Measurements from ENCODE around the gene GDF15. TPM values are rescaled to one million over a fixed set of nuclear protein-coding genes. Genes with fewer than 3 reads are reported as not detected.

The GDF15 gene
- polyA plus RNA-seq, 1 donor (not counting 4 experiments of a cell fraction or from before 2014, with no cell fraction given): 0.31 TPM

- dilution Hi-C loops (cut with MboI; ENCODE audit: extremely low pct_ligation_motif_present, low sequenced_read_pairs): no loop called here
- FAIRE-seq (no peak), DNase-seq (ENCODE audit: low read depth, low spot score) (no peak)
- Histone ChIP-seq H3K4me1 (ENCODE audit: control insufficient read depth, extremely low read depth, insufficient read depth, low read length) (peaks cover 3% of the 10 kb centered on the region), H3K79me2 (ENCODE audit: control insufficient read depth, insufficient read depth, low read length) (peaks cover 4% of the 10 kb centered on the region), H3K27ac (ENCODE audit: control insufficient read depth, insufficient read depth, low read length) (no peak overlapping the region), H3K9me1 (ENCODE audit: control insufficient read depth, extremely low read depth, insufficient read depth, low read length) (no peaks in the 10 kb centered on the region), H2AFZ (ENCODE audit: control insufficient read depth, low read length) (no peak overlapping the region), H3K4me2 (ENCODE audit: control insufficient read depth, extremely low read depth, insufficient read depth, low read depth, low read length) (no peak overlapping the region), H4K20me1 (ENCODE audit: control insufficient read depth, extremely low read depth, insufficient read depth, low read length) (peaks cover 9% of the 10 kb centered on the region), H3K27me3 (ENCODE audit: control insufficient read depth, extremely low read depth, insufficient read depth, low read length) (no peaks in the 10 kb centered on the region), H3K4me3 (ENCODE audit: control insufficient read depth in 2 of 3, extremely low read depth in 1 of 3, insufficient read depth in 2 of 3, low read depth in 1 of 3, low read length in 3 of 3) (no peak overlapping the region), H3K36me3 (ENCODE audit: control insufficient read depth in 2 of 2, extremely low read depth in 1 of 2, insufficient read depth in 2 of 2, low read length in 2 of 2) (peaks cover 0 to 1% of the 10 kb centered on the region in 2 experiments), H3K9ac (ENCODE audit: control insufficient read depth, extremely low read depth, insufficient read depth, low read length) (no peak overlapping the region), H3K9me3 (ENCODE audit: control insufficient read depth, low read depth, low read length) (no peaks in the 10 kb centered on the region)
- TF ChIP-seq CTCF (optimal IDR thresholded peaks at IDR 0.05 in 1 of 3, IDR thresholded peaks at IDR 0.05 in 1 of 3, conservative IDR thresholded peaks at IDR 0.05 in 1 of 3; ENCODE audit: extremely low read depth in 1 of 3, insufficient read depth in 2 of 3, low read length in 3 of 3): no peak
- TF ChIP-seq EZH2 (IDR thresholded peaks at IDR 0.05; ENCODE audit: low read length): no peak
Observed at GRCh38 chr19:18428173-18428786, 42.3 kb downstream of the GDF15 start.

- FAIRE-seq (no peak), DNase-seq (ENCODE audit: low read depth, low spot score) (no peak)
- H3K4me3 ChIP-seq (ENCODE audit: control insufficient read depth in 2 of 3, extremely low read depth in 1 of 3, insufficient read depth in 2 of 3, low read depth in 1 of 3, low read length in 3 of 3): no peak overlapping the region
- no peak overlapping the region for H3K27ac ChIP-seq (ENCODE audit: control insufficient read depth, insufficient read depth, low read length)
- no peaks in the 10 kb centered on the region for H3K79me2 ChIP-seq (ENCODE audit: control insufficient read depth, insufficient read depth, low read length)
- no peaks in the 10 kb centered on the region for H3K9me3 ChIP-seq (ENCODE audit: control insufficient read depth, low read depth, low read length)
- dilution Hi-C loops (cut with MboI; ENCODE audit: extremely low pct_ligation_motif_present, low sequenced_read_pairs): no loop called here
- no peak overlapping the region for H2AFZ ChIP-seq (ENCODE audit: control insufficient read depth, low read length)
- H4K20me1 ChIP-seq (ENCODE audit: control insufficient read depth, extremely low read depth, insufficient read depth, low read length): peaks cover 9% of the 10 kb centered on the region
- H3K4me2 ChIP-seq (ENCODE audit: control insufficient read depth, extremely low read depth, insufficient read depth, low read depth, low read length): no peak overlapping the region
- no peak for TF ChIP-seq CTCF (optimal IDR thresholded peaks at IDR 0.05 in 1 of 3, IDR thresholded peaks at IDR 0.05 in 1 of 3, conservative IDR thresholded peaks at IDR 0.05 in 1 of 3; ENCODE audit: extremely low read depth in 1 of 3, insufficient read depth in 2 of 3, low read length in 3 of 3)
- no peak for TF ChIP-seq EZH2 (IDR thresholded peaks at IDR 0.05; ENCODE audit: low read length)
- H3K36me3 ChIP-seq (ENCODE audit: control insufficient read depth in 2 of 2, extremely low read depth in 1 of 2, insufficient read depth in 2 of 2, low read length in 2 of 2): peaks cover 0 to 1% of the 10 kb centered on the region in 2 experiments
- no peak overlapping the region for H3K9ac ChIP-seq (ENCODE audit: control insufficient read depth, extremely low read depth, insufficient read depth, low read length)
- peaks cover 3% of the 10 kb centered on the region for H3K4me1 ChIP-seq (ENCODE audit: control insufficient read depth, extremely low read depth, insufficient read depth, low read length)
- no peaks in the 10 kb centered on the region for H3K9me1 ChIP-seq (ENCODE audit: control insufficient read depth, extremely low read depth, insufficient read depth, low read length)
- H3K27me3 ChIP-seq (ENCODE audit: control insufficient read depth, extremely low read depth, insufficient read depth, low read length): no peaks in the 10 kb centered on the region
Observed at GRCh38 chr19:18428787-18429674, 43.1 kb downstream of the GDF15 start.

Measured in keratinocyte (primary cell).